ENCODE results near the gene SLC16A11.

DNA sequence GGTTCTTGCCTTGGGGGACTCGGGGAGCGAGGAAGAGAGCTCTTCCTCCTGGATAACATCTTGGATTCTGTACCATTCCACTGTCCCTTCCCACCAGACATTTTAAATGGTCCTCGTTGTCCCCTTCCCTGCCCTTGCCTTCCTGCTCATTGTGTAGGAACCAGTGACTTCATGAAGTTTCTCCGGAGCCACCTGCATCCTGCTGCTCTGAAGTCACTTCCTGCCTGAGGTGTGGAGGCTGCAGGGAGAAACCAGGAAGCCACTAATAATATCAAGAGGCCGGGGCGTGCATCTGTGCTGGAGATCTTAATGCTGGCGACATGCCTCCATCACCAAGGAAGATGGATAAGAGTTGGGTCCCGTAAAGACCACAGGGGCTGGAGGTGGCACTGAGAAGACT is 14.2 kb downstream of the SLC16A11 start:
- TF ChIP-seq, protein P1, sequence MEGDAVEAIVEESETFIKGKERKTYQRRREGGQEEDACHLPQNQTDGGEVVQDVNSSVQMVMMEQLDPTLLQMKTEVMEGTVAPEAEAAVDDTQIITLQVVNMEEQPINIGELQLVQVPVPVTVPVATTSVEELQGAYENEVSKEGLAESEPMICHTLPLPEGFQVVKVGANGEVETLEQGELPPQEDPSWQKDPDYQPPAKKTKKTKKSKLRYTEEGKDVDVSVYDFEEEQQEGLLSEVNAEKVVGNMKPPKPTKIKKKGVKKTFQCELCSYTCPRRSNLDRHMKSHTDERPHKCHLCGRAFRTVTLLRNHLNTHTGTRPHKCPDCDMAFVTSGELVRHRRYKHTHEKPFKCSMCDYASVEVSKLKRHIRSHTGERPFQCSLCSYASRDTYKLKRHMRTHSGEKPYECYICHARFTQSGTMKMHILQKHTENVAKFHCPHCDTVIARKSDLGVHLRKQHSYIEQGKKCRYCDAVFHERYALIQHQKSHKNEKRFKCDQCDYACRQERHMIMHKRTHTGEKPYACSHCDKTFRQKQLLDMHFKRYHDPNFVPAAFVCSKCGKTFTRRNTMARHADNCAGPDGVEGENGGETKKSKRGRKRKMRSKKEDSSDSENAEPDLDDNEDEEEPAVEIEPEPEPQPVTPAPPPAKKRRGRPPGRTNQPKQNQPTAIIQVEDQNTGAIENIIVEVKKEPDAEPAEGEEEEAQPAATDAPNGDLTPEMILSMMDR (IDR thresholded peaks at IDR 0.05; ENCODE audit: poor library complexity, severe bottlenecking): no peak
- no peak for TF ChIP-seq EZH2 (IDR thresholded peaks at IDR 0.05; ENCODE audit: borderline replicate concordance, insufficient read depth, low read length, poor library complexity, severe bottlenecking)
- TF ChIP-seq, protein P2, sequence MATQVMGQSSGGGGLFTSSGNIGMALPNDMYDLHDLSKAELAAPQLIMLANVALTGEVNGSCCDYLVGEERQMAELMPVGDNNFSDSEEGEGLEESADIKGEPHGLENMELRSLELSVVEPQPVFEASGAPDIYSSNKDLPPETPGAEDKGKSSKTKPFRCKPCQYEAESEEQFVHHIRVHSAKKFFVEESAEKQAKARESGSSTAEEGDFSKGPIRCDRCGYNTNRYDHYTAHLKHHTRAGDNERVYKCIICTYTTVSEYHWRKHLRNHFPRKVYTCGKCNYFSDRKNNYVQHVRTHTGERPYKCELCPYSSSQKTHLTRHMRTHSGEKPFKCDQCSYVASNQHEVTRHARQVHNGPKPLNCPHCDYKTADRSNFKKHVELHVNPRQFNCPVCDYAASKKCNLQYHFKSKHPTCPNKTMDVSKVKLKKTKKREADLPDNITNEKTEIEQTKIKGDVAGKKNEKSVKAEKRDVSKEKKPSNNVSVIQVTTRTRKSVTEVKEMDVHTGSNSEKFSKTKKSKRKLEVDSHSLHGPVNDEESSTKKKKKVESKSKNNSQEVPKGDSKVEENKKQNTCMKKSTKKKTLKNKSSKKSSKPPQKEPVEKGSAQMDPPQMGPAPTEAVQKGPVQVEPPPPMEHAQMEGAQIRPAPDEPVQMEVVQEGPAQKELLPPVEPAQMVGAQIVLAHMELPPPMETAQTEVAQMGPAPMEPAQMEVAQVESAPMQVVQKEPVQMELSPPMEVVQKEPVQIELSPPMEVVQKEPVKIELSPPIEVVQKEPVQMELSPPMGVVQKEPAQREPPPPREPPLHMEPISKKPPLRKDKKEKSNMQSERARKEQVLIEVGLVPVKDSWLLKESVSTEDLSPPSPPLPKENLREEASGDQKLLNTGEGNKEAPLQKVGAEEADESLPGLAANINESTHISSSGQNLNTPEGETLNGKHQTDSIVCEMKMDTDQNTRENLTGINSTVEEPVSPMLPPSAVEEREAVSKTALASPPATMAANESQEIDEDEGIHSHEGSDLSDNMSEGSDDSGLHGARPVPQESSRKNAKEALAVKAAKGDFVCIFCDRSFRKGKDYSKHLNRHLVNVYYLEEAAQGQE (IDR thresholded peaks at IDR 0.05; ENCODE audit: borderline replicate concordance): no peak
- no peak for TF ChIP-seq MXI1 (conservative IDR thresholded peaks at IDR 0.05; ENCODE audit: poor library complexity, severe bottlenecking)
